DMS79 treated with DMSO at 0.1 percent for 48 hours (cell line): Measurements from ENCODE around the gene ZDHHC11B.
"Not testable (repeated sequence)": the region's sequence is repeated elsewhere in the genome, so short reads cannot be mapped to it uniquely, and the experiment has no call there.

ENCODE experiments used
- DNase-seq: peaks from one replicate; lab custom pipeline; 2025; lab: John Stamatoyannopoulos, UW

Gene ZDHHC11B

DNA sequence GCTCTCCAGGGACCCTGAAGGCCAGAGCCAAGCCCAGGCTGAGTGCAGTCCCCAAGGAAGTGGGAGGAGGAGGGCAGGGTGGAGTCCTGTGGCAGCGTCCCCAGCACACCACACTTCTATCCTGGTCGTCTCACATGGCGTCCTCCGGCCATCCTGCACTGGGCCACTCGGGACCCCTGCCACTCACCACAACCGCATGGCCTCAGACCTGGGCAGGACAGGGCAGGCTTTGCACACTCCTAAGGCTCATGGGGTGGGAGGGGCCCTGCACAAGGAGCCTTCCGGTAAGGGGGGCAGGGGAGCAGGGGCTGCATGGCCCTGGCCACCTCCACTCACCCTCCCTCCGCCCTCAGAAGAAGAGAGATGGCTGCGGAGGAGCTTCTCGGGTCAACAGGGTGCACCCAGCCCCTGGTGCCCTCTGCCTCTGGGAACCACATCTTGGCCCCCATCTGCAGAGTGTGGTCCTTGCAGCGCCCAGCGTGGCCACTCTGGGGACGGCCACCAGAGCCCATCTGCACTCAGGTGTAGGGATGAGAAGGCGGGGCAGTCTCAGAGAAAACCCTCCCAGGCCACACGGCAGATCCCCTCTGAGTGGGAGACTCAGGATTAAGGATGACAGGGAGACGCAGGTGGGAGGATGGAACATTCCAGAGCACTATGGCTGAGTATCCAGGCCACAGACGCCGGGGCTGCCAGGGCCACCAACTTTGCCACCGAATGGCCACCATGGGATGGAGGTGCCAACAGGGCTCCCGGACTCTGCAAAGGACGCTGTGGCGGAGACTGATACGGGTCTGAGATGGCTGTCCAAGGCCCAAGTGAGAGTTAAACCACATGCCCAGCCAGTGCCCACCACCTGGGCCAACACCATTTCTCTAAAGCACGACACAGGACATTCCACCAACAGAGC, 99.0 kb downstream of the ZDHHC11B start:
- no peak for DNase-seq

DNA sequence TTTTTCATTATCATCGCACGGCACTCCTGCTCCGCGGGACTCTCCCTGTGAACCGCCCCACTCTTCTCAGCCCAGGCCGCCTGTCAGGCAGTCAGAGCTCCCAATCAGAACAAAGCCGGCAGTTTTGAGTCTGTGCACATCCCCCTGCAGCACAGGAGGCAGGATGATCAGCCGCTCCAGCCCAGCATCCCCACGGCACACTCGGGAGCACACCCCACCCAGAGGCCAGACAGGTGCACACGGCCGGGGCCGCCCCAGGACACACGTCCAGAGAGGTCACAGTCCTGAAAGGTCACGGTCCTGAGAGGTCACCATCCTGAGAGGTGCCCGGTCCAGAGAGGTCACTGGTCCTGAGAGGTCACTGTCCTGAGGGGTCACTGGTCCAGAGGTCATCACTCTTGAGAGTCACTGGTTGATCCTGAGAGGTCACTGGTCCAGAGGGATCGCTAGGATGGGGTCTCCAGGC, 99.7 kb downstream of the ZDHHC11B start:
- no peak for DNase-seq

DNA sequence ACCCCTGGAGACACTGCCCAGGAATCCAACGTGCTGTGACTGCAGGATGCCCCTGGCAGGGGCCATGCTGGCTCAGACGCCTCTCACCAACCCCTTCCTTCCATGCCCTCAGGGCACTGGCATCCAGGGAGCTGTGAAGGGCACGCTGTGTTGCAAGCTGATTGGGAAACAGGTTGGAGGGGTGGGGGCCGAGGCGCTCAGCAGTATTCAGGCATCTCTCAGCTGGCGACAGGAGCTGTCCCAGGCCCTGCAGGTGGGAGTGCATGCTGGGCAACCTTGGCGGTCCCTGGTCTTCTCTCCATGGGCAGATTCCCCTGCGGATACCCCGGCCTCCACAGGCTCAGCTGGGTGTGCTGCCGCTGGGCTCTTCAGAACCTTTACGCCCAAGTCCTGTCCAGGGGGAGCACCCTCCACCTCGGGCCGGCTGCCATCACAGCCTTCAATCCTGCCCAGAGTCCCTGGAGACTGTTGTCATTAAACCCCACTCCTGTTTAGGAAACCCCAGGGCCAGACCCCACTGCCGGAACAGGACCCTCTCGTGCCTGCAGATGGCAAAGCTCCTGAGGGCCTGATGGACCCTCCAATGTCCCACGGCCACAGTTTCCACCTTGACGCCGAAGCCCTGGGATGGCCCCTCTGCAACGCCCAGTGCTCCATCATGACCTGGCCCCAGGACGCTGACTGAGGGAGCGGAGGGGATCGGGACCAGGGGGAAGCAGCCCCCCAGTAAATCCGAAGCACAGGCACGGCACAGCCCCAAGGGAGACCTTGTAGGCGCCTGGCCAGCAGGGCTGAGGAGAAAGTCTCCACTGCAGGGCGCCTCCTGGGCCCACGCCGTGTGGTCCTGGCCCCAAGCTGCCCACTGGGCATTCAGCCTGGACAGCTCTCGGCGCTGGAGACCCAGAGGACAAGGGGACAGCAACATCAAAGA, 100.7 kb downstream of the ZDHHC11B start:
- no peak for DNase-seq

DNA sequence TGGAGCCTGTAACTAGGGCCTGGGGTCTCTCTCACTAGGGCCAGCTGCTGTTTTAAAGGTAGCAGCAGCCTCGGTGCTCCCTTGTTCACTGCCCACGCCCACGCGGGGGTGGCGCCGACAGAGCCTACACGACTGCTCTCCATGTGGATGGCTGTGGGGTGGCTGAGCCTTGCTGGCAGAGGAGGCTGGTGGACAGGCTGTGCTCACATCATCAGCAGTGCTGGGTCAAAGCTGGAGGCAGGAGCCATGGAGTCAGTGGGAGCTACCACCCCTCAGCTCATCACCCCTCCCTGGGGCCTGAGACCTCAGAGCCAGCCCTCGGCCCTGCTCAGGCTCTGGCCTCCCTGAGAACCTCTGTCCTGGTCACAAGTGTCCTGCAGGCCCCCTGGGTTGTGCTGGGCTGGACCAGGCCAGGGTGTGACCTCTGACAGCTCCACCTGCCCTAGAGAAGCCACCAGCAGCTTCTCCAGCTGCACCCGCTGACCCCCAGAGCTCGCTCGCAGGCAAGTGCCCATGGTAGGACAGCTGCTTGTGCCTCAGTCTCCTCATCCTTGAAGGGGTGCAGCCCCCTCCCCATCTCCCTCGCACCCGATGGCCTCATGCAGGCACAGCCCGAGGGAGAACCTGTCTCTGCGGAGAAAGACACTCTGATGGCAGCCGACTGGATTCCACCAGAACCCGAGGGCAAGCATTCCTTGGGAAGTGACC, 101.7 kb downstream of the ZDHHC11B start:
- DNase-seq, result not testable (repeated sequence)

DNA sequence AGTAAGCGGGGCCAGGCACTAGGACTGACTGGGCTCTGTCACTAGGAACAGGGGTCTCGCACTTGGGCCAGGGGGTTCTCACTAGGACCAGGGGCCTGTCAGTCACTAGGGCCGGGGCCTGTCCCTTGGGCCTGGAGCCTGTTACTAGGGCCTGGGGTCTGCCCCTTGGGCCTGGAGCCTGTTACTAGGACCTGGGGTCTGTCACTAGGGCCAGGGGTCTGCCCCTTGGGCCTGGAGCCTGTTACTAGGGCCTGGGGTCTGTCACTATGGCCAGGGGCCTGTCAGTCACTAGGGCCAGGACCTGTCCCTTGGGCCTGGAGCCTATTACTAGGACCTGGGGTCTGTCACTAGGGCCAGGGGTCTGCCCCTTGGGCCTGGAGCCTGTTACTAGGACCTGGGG, 102.3 kb downstream of the ZDHHC11B start:
- DNase-seq, result not testable (repeated sequence)

DNA sequence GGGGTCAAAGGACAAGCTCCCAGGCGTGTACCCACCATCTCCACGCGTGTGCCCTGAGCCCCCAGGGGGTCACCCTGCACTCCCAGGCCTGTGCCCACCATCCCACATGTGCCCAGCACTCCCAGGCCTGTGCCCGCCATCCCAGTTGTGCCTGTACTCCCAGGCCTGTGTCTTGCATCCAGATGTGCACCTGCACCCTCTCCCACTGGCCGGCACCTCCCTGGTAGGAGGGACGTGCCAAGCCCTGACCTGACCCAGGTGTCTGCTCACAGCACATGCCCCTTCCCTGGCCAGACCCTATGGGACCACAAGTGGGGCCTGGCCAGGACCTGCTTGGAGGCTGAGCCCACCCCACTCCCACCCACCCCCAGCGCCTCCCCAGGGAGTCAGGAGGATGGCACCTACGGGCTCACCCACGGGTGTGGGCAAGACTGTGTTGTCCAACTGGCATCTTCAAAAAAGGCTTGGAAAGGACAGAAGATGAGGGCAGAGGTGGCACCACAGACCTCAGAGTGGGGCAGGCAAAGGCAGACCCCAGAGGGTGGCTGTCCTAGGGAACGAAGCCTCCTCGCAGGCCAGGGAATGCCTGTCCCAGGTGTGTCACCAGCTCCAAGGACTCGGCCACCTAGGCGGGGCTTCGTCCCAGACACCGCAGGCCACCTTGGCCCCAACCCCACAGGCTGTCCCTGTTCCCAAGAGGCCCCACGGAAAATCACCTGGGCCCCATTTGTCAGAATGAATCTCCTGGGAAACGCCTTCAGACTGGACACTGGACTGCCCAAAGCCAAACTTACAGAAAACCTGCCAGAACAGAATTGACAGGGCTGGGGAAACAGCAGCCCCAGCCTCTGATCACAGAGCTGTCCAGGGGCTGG, 103.0 kb downstream of the ZDHHC11B start:
- not testable (repeated sequence) for DNase-seq

DNA sequence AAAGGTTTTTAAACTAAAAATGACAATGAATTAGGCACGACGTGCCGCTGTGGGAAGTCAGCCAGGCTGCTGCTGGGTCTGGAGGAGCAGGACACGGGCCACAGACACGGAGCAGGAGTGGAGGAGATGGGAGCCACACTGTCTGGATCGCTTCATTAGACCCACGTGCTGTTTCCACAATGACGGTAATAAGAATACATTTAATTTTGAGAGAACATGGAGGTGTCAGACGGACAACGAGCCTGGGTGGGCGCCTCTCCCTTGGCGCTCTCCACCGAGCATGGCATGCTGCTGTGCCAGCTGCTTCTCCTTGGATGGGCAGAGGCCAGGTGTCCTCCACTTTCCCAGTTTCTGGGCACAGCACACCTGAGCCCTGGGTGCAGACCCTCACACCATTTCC, 103.7 kb downstream of the ZDHHC11B start:
- not testable (repeated sequence) for DNase-seq

DNA sequence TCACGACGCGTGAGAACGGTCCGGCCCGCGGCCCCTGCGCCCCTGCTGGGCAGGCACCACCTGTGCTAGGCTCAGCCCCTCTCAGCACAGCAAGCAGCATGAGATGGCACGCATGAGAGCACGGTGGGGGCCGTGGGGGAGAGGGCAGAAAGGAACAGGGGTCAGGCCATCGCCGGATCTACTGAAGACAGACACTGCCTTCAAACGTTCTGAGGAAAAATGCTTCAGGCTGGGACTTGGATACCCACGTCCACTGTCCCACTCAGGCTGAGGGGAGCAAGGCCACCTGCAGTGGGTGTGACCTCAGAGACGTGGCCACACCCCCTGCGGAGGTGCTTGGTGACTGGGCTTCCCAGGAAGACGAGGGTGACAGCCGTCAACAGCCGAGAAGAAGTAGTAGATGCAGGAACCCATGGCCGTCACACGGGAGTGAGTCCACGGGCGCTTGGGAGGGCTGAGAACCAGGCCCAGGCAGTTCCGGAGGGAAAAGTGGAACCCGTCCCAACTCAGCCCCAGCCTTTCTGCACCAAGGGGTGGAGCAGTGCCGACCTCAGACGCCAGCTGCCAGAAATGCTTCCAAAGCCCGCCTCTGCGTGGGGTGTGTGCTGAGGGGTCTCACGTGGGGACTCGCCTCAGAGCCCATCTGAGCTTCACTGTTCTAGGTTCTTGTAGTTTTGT, 104.3 kb downstream of the ZDHHC11B start:
- DNase-seq, result not testable (repeated sequence)

DNA sequence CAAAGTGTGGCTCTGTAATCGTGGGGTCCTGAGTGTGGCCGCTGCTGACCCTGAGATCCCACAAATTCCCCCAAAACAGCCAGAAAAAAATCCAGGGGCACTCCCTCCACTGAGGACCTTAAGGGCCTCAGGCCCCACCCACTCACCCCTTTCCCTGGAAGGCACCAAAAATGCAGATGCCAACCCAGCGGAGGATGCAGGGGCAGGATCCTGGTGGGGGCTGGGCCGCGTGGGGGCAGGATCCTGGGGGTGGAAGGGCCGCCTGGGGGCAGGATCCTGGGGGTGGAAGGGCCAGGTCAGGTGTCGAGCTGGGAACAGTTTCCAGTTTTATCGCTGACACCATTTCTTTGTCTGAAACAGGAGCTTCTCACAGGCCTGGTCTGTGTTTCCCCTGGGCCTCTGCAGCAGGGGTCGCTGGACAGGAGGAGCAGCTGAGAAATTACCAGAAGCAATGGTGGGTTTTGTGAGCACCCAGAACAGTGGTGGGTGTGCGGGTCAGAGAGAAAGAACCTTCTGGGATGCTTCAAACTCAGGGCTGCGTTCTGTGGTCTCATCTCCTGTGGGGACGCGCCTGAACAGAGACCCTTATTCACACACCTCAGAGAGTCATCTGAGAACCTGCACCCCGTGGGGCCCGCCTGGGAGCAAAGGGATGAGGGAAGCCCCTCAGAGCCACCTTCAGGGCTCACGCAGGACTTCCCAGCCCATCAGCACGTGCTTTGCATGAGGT, 105.2 kb downstream of the ZDHHC11B start:
- not testable (repeated sequence) for DNase-seq

DNA sequence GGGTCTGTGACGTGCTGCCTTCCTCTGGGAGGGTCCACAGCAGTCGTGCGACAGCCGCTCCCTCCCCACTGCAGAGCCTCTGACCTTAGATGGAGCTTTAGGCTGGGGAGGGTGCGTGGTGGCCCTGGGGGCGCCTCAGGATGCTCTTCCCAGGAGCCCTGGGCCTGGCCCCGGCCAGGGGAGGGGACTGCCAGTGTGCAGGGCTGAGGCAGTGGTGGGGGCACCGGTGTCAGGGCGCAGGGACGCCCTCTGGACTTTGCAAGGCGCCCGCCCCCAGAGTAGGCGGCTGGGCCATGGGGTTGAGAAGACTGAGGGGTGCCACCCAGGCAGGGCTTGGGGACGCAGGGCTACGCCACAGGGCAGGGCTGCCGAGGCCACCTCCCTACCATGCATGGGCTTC, 106.0 kb downstream of the ZDHHC11B start:
- not testable (repeated sequence) for DNase-seq

DNA sequence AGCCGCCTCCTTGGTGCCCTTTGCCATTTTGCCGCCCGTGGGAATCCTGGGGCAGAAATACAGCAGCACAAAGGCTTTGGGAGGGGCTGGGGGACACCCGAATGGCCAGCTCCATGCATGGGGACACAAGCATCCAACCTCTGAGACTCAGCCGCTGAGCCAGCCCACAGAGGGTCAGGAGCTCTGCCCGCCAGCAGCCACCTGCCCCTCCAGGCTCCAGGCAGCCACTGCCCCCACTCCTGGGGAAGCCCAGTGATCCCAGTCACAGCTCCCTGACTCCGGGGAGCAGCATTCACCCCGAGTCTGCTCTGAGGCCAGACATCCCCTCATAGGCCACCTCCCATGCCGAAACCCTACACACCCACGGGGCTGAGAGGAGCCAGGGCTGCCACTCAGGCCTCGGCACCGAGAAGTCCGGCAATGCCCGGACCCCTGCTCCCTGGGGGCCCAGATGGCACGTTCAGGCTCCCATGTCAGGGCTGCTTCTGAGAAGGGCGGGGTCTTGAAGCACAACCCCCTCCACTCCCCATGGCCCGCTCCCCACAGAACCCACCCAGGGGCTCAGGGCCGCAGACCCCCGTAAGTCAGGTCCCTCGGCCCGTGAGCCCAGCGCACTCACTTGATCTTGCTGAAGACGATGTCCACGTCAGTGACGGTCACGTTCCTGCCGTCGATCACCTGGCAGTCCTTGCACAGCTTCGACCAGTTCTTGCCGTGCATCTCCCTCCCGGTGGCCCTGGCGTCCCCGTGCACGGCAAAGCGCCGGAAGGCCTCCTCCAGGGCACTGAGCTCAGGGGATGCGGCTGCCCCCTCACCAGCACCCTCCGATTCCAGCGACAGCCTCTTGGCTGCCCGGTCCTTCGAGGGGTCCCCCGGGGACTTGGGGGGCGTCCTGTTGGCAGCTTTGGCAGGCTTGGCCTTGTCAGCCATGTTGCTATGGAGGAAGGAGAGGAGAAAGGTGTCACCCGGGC, 107.1 kb downstream of the ZDHHC11B start:
- DNase-seq, result no peak

DNA sequence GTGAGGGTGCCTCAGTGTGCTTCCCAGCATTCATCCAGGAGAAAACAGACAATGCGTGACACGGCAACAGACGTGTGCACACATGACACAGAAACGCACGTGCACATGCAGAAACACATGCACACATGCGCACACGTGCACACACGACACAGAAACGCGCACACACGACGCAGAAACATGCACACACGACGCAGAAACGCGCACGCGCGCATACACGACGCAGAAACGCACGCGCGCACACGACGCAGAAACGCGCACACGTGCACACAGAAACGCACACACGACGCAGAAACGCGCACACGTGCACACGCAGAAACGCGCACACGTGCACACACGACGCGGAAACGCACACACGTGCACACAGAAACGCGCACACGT, 107.8 kb downstream of the ZDHHC11B start:
- DNase-seq, result no peak

DNA sequence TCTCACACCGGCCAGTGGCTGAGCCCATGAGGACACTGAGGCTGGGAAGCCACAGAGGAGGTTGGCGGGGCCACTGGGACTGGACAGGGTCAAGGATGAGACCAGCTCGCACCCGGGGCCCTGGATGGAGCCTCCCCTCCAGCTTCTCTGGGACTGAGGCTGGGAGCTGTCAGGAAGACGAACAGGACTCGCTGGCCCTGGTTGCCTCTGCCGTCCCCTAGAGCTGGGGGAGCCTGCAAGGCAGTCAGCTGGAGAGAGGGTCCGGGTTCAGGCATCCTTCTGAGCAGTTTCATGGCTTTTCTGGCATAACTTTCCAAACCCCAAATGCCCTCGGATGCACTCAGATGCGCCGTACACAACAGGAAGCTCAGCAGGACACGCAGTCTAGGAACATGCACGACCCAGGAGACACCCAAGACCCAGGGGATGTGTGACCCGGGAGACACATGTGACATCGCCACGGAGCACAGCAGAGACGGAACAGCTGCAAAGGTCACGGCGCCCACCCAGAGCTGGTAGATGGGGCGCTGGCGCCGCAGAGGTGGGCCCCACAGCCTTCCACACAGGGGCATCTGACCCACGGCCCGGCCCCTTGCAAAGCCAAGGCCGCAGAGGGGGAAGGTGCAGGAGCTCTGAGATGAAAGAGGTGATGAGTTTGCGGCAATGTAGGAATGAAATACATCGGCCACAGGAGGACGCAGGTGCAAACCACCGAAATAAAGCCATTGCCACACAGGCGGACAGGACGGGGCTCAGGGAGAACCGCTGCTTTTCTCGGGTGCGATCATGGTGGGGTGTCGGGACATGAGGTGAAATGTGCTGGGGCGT, 108.4 kb downstream of the ZDHHC11B start:
- DNase-seq, result no peak

DNA sequence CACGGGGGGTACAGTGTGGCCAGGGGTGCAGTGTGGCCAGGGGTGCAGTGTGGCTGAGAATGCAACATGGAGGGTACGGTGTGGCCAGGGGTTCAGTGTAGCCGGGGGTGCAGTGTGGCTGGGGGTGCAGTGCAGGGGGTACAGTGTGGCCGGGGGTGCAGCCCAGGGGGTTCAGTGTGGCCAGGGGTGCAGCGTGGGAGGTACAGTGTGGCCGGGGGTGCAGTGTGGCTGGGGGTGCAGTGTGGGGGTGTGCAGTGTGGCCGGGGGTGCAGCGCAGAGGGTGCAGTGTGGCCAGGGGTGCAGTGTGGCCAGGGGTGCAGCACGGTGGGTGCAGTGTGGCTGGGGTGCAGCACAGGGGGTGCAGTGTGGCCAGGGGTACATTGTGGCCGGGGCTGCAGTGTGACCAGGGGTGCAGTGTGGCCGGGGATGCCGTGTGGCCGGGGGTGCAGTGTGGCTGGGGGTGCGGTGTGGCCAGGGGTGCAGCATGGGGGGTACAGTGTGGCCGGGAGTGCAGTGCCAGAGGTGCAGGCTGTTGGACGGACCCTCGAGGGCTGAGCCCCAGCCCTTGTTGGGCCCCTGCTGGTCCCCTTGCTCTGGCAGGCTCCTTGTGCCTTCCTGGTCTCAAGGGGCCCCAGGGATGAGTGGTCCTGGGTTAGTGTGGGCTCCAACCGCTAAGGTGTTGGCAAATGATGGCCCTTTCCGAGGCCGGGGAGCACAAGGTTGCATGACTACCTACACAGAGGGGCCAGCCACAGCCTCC, 109.2 kb downstream of the ZDHHC11B start:
- no peak for DNase-seq

DNA sequence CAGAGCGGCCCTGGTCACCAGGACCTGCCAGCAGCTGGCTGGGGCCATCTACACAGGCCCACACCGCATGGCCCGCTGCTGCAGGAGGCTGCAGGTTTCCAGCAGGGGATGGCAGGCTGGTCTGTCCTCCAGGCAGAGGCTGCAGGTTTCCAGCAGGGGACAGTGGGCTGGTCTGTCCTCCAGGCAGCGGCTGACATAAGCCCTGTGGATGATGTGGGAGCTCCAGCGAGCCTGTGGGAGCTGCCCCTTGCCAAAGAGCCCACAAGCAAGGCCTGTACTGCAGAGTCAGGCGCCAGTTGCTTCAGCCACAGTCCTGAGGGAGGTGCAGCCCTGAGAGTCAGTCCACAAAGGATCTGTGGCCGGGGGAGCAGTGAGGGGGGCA, 109.9 kb downstream of the ZDHHC11B start:
- no peak for DNase-seq

DNA sequence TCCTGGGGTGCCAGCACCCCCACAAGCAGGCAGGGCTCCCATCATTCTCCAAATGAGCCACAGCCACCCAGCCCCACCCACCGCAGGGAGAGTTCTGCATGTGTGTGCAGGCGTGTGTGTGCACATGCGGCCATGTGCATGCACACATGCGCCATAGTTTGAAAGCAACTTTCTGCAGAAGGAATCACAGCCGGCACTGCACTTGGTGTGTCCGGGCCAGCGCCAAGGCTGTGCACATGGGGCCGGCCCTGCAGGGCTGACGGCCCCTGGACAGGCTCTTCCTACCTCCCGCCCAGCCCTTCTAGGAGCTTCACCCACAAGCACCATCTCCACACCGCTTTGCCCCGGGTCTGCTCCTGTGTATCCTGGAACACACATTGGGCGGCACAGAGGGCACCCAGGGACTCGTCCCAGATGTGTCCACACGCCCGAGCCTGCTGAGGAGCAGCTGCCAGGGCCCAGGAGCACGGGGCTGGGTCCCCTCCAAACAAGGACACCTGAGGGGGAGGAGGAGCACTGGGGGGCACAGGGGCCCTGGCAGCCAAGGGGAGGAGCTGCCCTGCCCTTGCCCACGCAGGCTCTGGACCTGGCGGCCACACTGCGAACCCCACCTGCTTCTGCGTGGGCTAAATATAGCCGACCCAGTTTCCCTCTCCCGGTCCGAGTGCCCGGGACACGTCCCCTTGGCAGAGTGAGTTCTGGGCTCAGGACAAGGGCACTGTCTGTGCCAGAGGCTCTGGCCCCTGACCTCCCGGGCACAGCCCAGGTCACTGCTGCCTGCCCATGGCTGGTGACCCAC, 110.5 kb downstream of the ZDHHC11B start:
- DNase-seq, result no peak
